Calu3 (cell line): ENCODE results near the gene STPG2. TPM values are rescaled to one million over a fixed set of nuclear protein-coding genes. Genes with fewer than 3 reads are reported as not detected.

Experiments used
- BruUV-seq: library from RNA; stranded (reverse); fragments of 400-500 nt; replicated peaks from 2 replicates; lab custom pipeline; 2021; lab: Mats Ljungman, UMichigan
- CTCF ChIA-PET: fragments of 300-600 bp; sonication (Branson Sonifier 250); formaldehyde crosslinking; loops from one replicate; lab custom pipeline; 2022; ENCODE audit warnings: antibody characterized with exemption; lab: Charles Lee
- DNase-seq: peaks from one replicate; pipeline ENCODE4 v3.0.0; 2022
- H3K27ac Mint-ChIP-seq: one replicate; pipeline ENCODE4 v1.8.0; 2022; ENCODE audit warnings: mixed read lengths; ENCODE audit not compliant: unreplicated experiment
- H3K27me3 Mint-ChIP-seq: one replicate; pipeline ENCODE4 v1.8.0; 2022; ENCODE audit warnings: mixed read lengths; ENCODE audit not compliant: unreplicated experiment
- H3K36me3 Mint-ChIP-seq: one replicate; pipeline ENCODE4 v1.8.0; 2022; ENCODE audit warnings: mild to moderate bottlenecking, moderate library complexity, mixed read lengths; ENCODE audit not compliant: insufficient read depth, unreplicated experiment
- H3K4me1 Mint-ChIP-seq: one replicate; pipeline ENCODE4 v1.8.0; 2022; ENCODE audit warnings: mild to moderate bottlenecking, low read depth, mixed read lengths; ENCODE audit not compliant: unreplicated experiment
- H3K4me3 Mint-ChIP-seq: one replicate; pipeline ENCODE4 v1.8.0; 2022; ENCODE audit warnings: mild to moderate bottlenecking, low read depth, moderate library complexity, mixed read lengths; ENCODE audit not compliant: unreplicated experiment
- H3K9me3 Mint-ChIP-seq: one replicate; pipeline ENCODE4 v1.8.0; 2022; ENCODE audit warnings: low read depth, mixed read lengths; ENCODE audit not compliant: unreplicated experiment
- intact Hi-C: fragments of 100-400 bp; cut with micrococcal nuclease; formaldehyde crosslinking; loops from one replicate; pipeline ENCODE4 v1.10.0; 2022; ENCODE audit not compliant: unreplicated experiment
- total RNA-seq: library from RNA; stranded (reverse); gene quantifications from 2 replicates; pipeline ENCODE4 v1.2.3, GENCODE V29; 2022
- TF ChIP-seq, protein P1 (sequence below): fragments of 200-600 bp; IDR thresholded peaks from one replicate; pipeline ENCODE4 v1.8.0; 2022; ENCODE audit warnings: antibody characterized with exemption; ENCODE audit not compliant: unreplicated experiment

Gene STPG2
- total RNA-seq, 1 experiment from 2014 or later = not detected

DNA sequence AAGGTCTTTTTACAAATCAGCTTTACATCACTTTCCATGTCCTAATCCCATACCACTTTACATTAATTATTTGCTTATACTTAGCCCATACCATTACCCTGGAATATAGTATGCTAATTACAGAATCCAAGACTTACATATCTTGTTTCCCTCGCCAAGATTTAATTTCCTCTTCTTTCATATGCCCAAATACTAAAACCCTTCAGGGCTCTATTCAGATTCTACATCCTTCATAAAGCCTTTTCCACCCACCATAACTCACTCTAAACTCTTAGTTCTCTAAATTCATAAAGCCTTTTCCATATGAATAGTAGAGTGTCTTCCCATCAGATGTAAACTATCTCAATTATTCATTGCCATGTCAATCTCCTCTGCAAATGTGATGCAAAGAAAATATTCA, 390.7 kb downstream of the STPG2 start:
- Mint-ChIP-seq H3K9me3 (peaks cover 3% of the 10 kb centered on the region), H3K27me3 (no peaks in the 10 kb centered on the region), H3K36me3 (no peaks in the 10 kb centered on the region), H3K27ac (no peak overlapping the region), H3K4me1 (no peaks in the 10 kb centered on the region), H3K4me3 (no peak overlapping the region)
- no TSS peak for BruUV-seq
- TF ChIP-seq, protein P1, sequence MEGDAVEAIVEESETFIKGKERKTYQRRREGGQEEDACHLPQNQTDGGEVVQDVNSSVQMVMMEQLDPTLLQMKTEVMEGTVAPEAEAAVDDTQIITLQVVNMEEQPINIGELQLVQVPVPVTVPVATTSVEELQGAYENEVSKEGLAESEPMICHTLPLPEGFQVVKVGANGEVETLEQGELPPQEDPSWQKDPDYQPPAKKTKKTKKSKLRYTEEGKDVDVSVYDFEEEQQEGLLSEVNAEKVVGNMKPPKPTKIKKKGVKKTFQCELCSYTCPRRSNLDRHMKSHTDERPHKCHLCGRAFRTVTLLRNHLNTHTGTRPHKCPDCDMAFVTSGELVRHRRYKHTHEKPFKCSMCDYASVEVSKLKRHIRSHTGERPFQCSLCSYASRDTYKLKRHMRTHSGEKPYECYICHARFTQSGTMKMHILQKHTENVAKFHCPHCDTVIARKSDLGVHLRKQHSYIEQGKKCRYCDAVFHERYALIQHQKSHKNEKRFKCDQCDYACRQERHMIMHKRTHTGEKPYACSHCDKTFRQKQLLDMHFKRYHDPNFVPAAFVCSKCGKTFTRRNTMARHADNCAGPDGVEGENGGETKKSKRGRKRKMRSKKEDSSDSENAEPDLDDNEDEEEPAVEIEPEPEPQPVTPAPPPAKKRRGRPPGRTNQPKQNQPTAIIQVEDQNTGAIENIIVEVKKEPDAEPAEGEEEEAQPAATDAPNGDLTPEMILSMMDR = no peak
- CTCF ChIA-PET = no interaction called here
- intact Hi-C loops = no loop called here
- no peak for DNase-seq

DNA sequence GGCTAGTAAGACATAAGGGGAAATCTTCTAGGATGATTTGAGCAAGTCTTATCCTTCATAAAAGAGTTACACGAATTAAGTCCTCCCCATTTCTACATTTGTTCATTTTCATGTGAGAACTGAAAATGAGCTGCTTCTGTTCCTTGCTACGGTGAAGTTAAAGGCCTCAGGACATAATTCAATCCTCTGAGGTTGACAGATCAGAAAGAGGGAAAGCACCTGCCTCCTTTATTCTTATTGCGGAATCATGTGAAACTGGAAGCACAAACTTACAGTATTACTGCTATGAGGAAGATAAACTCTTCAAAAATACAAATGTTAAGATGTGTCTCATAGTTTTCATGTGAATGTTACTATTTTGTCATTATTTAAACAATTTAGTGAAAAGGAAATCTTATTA, 395.3 kb downstream of the STPG2 start:
- Mint-ChIP-seq H3K4me3 (no peak overlapping the region), H3K27ac (no peak overlapping the region), H3K4me1 (no peaks in the 10 kb centered on the region), H3K36me3 (no peaks in the 10 kb centered on the region), H3K9me3 (no peaks in the 10 kb centered on the region), H3K27me3 (no peaks in the 10 kb centered on the region)
- CTCF ChIA-PET = no interaction called here
- TF ChIP-seq, protein P1 = no peak
- intact Hi-C loops = no loop called here
- no peak for DNase-seq
- no TSS peak for BruUV-seq

DNA sequence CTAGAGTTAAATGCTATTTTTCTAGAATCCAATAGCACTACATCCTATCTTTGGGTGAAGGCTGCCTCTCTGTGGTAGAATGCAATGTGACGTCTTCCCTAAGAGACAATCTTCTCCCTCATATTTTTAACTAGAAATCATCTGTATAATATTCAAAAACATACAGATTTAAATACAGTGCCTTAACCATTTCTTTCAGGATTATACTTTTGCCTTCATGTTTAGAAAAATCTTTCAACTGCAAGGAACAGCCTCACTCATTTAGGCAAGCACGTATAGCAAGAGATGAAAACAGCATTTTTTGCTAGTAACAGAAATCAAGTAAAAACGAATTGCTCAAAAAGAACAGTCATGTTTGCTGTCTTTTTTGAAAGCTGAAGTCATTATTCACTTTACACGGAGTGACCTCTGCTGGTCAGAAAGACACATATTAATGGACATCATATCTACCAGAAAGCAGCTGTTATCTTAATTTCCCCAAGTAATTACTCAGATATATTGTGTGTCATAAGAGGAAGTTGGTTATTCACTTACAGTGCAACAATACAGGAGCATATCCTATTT, 422.3 kb downstream of the STPG2 start:
- no peaks in the 10 kb centered on the region for H3K4me1 Mint-ChIP-seq
- H3K4me3 Mint-ChIP-seq = no peak overlapping the region
- CTCF ChIA-PET = interaction anchor here (0.7 to 1.5 kb wide), 3 partner anchors 264 to 344 kb away, joined by 3 to 4 read pairs (median 4); no protein-coding TSS in a partner anchor
- H3K36me3 Mint-ChIP-seq = no peaks in the 10 kb centered on the region
- intact Hi-C loops = loop anchor here (5.0 to 10.0 kb wide), 2 partner anchors 266 to 1236 kb away; no protein-coding TSS in a partner anchor
- TF ChIP-seq, protein P1 = no peak
- H3K9me3 Mint-ChIP-seq = no peaks in the 10 kb centered on the region
- no peak overlapping the region for H3K27ac Mint-ChIP-seq
- no TSS peak for BruUV-seq
- peak; percentile 2 for DNase-seq
- H3K27me3 Mint-ChIP-seq = no peaks in the 10 kb centered on the region

GRCh38 chr4:97691111-97691605, 452.1 kb downstream of the STPG2 start:
- no peaks in the 10 kb centered on the region for H3K36me3 Mint-ChIP-seq
- CTCF ChIA-PET = no interaction called here
- peaks cover 2% of the 10 kb centered on the region for H3K9me3 Mint-ChIP-seq
- no peak overlapping the region for H3K4me3 Mint-ChIP-seq
- TF ChIP-seq, protein P1 = no peak
- intact Hi-C loops = no loop called here
- no TSS peak for BruUV-seq
- no peak for DNase-seq
- no peaks in the 10 kb centered on the region for H3K27me3 Mint-ChIP-seq
- no peaks in the 10 kb centered on the region for H3K4me1 Mint-ChIP-seq
- no peak overlapping the region for H3K27ac Mint-ChIP-seq
